ENCODE results near the gene CYP4B1.

DNA sequence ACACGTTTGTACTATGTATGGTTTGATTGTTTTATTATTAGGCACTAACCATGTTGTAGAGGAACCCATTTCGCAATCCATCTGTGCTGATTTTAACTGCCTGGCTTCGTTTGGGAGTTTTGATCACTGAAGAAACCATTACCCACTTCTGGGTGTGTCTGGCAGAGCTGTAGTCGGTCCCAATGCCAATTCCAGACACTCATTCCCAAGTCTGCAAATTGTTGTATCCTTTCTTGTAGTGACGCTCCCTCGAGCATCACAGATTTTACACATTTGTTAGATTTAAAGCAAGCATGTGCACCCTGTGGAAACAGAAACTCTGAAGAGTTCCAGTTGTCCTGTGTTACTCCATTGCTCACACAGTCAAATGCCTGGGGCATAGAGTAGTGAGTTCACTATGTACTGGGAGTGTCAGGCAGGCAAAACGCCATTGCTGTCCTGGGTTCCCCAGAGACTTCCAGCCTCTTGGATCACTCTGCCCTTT is 48.9 kb upstream of the CYP4B1 start:
- TF ChIP-seq, protein P1, sequence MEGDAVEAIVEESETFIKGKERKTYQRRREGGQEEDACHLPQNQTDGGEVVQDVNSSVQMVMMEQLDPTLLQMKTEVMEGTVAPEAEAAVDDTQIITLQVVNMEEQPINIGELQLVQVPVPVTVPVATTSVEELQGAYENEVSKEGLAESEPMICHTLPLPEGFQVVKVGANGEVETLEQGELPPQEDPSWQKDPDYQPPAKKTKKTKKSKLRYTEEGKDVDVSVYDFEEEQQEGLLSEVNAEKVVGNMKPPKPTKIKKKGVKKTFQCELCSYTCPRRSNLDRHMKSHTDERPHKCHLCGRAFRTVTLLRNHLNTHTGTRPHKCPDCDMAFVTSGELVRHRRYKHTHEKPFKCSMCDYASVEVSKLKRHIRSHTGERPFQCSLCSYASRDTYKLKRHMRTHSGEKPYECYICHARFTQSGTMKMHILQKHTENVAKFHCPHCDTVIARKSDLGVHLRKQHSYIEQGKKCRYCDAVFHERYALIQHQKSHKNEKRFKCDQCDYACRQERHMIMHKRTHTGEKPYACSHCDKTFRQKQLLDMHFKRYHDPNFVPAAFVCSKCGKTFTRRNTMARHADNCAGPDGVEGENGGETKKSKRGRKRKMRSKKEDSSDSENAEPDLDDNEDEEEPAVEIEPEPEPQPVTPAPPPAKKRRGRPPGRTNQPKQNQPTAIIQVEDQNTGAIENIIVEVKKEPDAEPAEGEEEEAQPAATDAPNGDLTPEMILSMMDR (IDR thresholded peaks at IDR 0.05), result no peak
- no peak for TF ChIP-seq POLR2AphosphoS5 (IDR thresholded peaks at IDR 0.05)

Measured in sigmoid colon (tissue), 4 donors.